Smooth muscle cell (in vitro differentiated cells): Measurements from ENCODE around the gene C3orf62. TPM values are rescaled to one million over a fixed set of nuclear protein-coding genes. Genes with fewer than 3 reads are reported as not detected.
"Not testable (repeated sequence)": the region's sequence is repeated elsewhere in the genome, so short reads cannot be mapped to it uniquely, and the experiment has no call there.

ENCODE experiments used
- DNase-seq: peaks from one replicate; lab custom pipeline; 2025; ENCODE audit not compliant: unreplicated experiment; lab: John Stamatoyannopoulos, UW
- H2AFZ ChIP-seq: fragments of 200-600 bp; sonication (generic); 2 replicates; pipeline ENCODE4 v1.6.0; 2016; ENCODE audit warnings: antibody characterized with exemption, low read depth, mild to moderate bottlenecking
- H3F3A ChIP-seq: fragments of 200-600 bp; sonication (generic); 2 replicates; pipeline ENCODE4 v1.6.0; 2017; ENCODE audit warnings: antibody characterized with exemption, low read depth
- H3K27ac ChIP-seq: fragments of 200-600 bp; sonication (generic); 2 replicates; pipeline ENCODE4 v1.5.1; 2016; ENCODE audit warnings: low read depth, mild to moderate bottlenecking
- H3K27me3 ChIP-seq: fragments of 200-600 bp; sonication (generic); 2 replicates; pipeline ENCODE4 v1.6.1; 2016; ENCODE audit warnings: low read depth, mild to moderate bottlenecking
- H3K36me3 ChIP-seq: fragments of 200-600 bp; sonication (generic); 2 replicates; pipeline ENCODE4 v1.5.1; 2016; ENCODE audit warnings: low read depth
- H3K4me1 ChIP-seq: fragments of 200-600 bp; sonication (generic); 2 replicates; pipeline ENCODE4 v1.5.1; 2016; ENCODE audit warnings: low read depth
- H3K4me2 ChIP-seq: fragments of 200-600 bp; sonication (generic); 2 replicates; pipeline ENCODE4 v1.6.0; 2016; ENCODE audit warnings: mild to moderate bottlenecking
- H3K4me3 ChIP-seq: fragments of 200-600 bp; sonication (generic); 2 replicates; pipeline ENCODE4 v1.5.1; 2016; ENCODE audit warnings: mild to moderate bottlenecking
- H3K79me2 ChIP-seq: fragments of 200-600 bp; sonication (generic); 2 replicates; pipeline ENCODE4 v1.6.0; 2016; ENCODE audit warnings: low read depth, mild to moderate bottlenecking
- H3K9ac ChIP-seq: fragments of 200-600 bp; sonication (generic); 2 replicates; pipeline ENCODE4 v1.6.0; 2016; ENCODE audit warnings: low read depth
- H3K9me3 ChIP-seq: fragments of 200-600 bp; sonication (generic); replicated peaks from 2 replicates; pipeline ENCODE4 v1.5.1; 2016; ENCODE audit warnings: low read depth
- H4K20me1 ChIP-seq: fragments of 200-600 bp; sonication (generic); 2 replicates; pipeline ENCODE4 v1.6.0; 2016; ENCODE audit warnings: low read depth
- CTCF ChIP-seq: fragments of 200-600 bp; sonication (generic); IDR thresholded peaks from 2 replicates; pipeline ENCODE4 v1.5.1; 2017; ENCODE audit warnings: borderline replicate concordance, mild to moderate bottlenecking, antibody characterized with exemption; ENCODE audit not compliant: insufficient read depth, poor library complexity, severe bottlenecking
- WGBS: methylation state at CpG from one replicate; pipeline ENCODE4 v1.1.7; 2016; ENCODE audit warnings: low lambda C conversion rate; 5-methylcytosine and 5-hydroxymethylcytosine counted together
- polyA plus RNA-seq: library from polyadenylated mRNA; unstranded; fragments of >200 nt; fragmentation: Nextera tagmentation; extraction: Ambion mirVana; gene quantifications from 2 replicates; pipeline ENCODE4 v1.2.1, GENCODE V29; 2016
- total RNA-seq: library from RNA; depleted of rRNA; stranded (reverse); fragments of >200 nt; gene quantifications from 2 replicates; pipeline ENCODE4 v1.2.3, GENCODE V29; 2014

Gene C3orf62
- total and polyA plus RNA-seq, 2 experiments from 2014 or later = 1.6 TPM

GRCh38 chr3:49244581-49245205 lies 32.3 kb downstream of the C3orf62 start:
- peak overlapping the region; percentile 73 for H3K27ac ChIP-seq
- no peaks in the 10 kb centered on the region for H3K4me1 ChIP-seq
- no peak overlapping the region for H2AFZ ChIP-seq
- WGBS = 66% methylated on average over 1 of the region's 1 CpG
- no peak overlapping the region for H3K4me2 ChIP-seq
- H3K4me3 ChIP-seq = no peak overlapping the region
- H3K9me3 ChIP-seq = no peaks in the 10 kb centered on the region
- H3K27me3 ChIP-seq = no peaks in the 10 kb centered on the region
- H3K79me2 ChIP-seq = no peaks in the 10 kb centered on the region
- no peak for TF ChIP-seq CTCF
- no peaks in the 10 kb centered on the region for H3K36me3 ChIP-seq
- no peak overlapping the region for H3K9ac ChIP-seq
- H4K20me1 ChIP-seq = no peaks in the 10 kb centered on the region
- no peak for DNase-seq
- H3F3A ChIP-seq = no peaks in the 10 kb centered on the region

GRCh38 chr3:49240091-49240490 lies 36.9 kb downstream of the C3orf62 start:
- not testable (repeated sequence) for H3K4me1 ChIP-seq, H3K79me2 ChIP-seq, DNase-seq, H3K36me3 ChIP-seq, H2AFZ ChIP-seq, H3K4me3 ChIP-seq, H3F3A ChIP-seq, H4K20me1 ChIP-seq, H3K9ac ChIP-seq, H3K4me2 ChIP-seq, H3K27ac ChIP-seq, H3K27me3 ChIP-seq, H3K9me3 ChIP-seq
- 95% methylated on average over 11 of the region's 11 CpGs for WGBS

- no peaks in the 10 kb centered on the region for H3K79me2 ChIP-seq
- no peak overlapping the region for H2AFZ ChIP-seq
- H3K9ac ChIP-seq = no peak overlapping the region
- H3K36me3 ChIP-seq = no peaks in the 10 kb centered on the region
- H3K9me3 ChIP-seq = no peaks in the 10 kb centered on the region
- no peaks in the 10 kb centered on the region for H3K27me3 ChIP-seq
- H3K4me2 ChIP-seq = peak overlapping the region; percentile 30
- 54% methylated on average over 9 of the region's 9 CpGs for WGBS
- H3F3A ChIP-seq = peaks cover 8% of the 10 kb centered on the region
- no peak for DNase-seq
- TF ChIP-seq CTCF = no peak
- no peak overlapping the region for H3K4me3 ChIP-seq
- no peaks in the 10 kb centered on the region for H3K4me1 ChIP-seq
- H3K27ac ChIP-seq = peak overlapping the region; percentile 72
- H4K20me1 ChIP-seq = no peaks in the 10 kb centered on the region
These were observed 38.5 kb downstream of the C3orf62 start for GRCh38 chr3:49238274-49239127.

DNA sequence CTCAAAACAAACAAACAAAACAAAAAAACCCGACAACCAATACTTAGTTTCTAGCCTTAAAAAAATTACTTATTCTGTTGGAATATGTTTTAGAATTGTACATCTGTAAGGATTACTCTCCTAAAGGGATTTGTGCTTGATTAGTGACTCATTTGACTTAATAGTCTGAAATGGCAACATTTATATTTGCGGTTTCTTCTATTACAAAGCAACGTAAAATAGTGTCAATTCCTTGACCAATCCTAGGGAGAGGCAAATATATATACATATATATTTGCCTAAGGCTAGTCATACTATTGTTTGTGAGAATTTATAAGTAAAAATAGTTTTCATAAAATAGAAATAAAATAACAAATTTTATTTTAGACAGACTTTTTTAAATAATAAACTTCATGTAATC lies 39.7 kb downstream of the C3orf62 start:
- 96% methylated on average over 3 of the region's 3 CpGs for whole genome bisulfite sequencing
- Histone ChIP-seq H3K4me1 (no peaks in the 10 kb centered on the region), H3K27me3 (no peaks in the 10 kb centered on the region), H3K27ac (no peak overlapping the region), H3F3A (peaks cover 8% of the 10 kb centered on the region), H3K9me3 (peaks cover 5% of the 10 kb centered on the region), H2AFZ (no peak overlapping the region), H3K4me3 (no peak overlapping the region), H4K20me1 (no peaks in the 10 kb centered on the region), H3K79me2 (no peaks in the 10 kb centered on the region), H3K9ac (no peak overlapping the region), H3K4me2 (no peak overlapping the region), H3K36me3 (no peaks in the 10 kb centered on the region)
- TF ChIP-seq CTCF = no peak
- DNase-seq = no peak
